NT2/D1 (cell line): ENCODE data around the gene PDPK1.
"Not testable (repeated sequence)": the region's sequence is repeated elsewhere in the genome, so short reads cannot be mapped to it uniquely, and the experiment has no call there.

Source experiments
- SUZ12 ChIP-seq: IDR thresholded peaks from 2 replicates; pipeline ENCODE4 v1.6.1; 2011; ENCODE audit not compliant: insufficient read length, insufficient read depth; ENCODE audit errors: extremely low read depth
- YY1 ChIP-seq: IDR thresholded peaks from 2 replicates; pipeline ENCODE4 v1.6.1; 2011; ENCODE audit not compliant: insufficient read length, insufficient read depth
- ZNF274 ChIP-seq: IDR thresholded peaks from 2 replicates; pipeline ENCODE4 v1.6.1; 2011; ENCODE audit warnings: mild to moderate bottlenecking, low read depth, low read length

GRCh38 chr16:2541409-2541808, 3.6 kb downstream of the PDPK1 start:
- not testable (repeated sequence) for TF ChIP-seq ZNF274, YY1, SUZ12
